Glomerular visceral epithelial cell (primary cell): ENCODE results near the gene RENBP.
A peak's percentile ranks its signal among the peaks of the same experiment; 100 is the strongest.

Experiments
- DNase-seq: peaks from one replicate; pipeline ENCODE4 v3.0.0-alpha.2; 2016; ENCODE audit errors: extremely low spot score

Gene RENBP

DNA sequence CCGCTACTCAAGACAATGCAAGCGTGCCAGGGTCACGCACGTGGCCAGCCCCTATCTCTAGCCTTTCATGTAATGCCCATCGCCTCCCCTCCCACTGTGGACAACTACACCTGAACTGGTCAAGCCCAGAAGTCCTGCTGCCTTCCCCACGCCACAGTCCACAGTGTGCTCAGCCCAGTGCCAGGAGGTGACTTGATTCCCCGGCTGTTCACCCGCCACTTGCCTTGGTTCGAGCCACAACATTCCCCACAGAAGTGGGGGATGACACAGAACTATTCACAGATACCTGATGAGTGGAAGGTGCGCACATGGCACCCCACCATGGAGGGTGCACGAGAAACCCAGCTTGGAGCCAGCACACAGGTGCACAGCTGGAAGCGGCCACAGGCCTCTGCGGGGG, 25.2 kb downstream of the RENBP start:
- no peak for DNase-seq

DNA sequence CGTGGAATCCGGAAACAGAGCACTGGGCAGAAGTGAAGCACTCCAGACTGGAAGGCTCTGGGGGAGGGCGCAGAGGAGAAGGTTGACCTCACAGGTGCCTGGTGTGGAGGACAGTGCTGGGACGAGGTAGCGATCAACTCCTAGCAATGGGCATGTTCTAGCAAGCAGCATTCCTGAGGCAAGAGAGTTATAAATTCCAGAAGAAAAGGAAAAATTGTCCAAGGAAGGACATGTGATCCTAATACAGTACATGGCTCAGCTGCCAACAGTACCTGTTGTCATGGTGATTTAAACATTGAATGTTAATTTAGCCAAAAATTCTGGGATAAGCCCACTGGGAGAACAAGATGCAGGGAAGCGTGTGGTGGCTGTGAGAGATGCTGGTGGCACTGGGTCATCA, 26.6 kb downstream of the RENBP start:
- no peak for DNase-seq

DNA sequence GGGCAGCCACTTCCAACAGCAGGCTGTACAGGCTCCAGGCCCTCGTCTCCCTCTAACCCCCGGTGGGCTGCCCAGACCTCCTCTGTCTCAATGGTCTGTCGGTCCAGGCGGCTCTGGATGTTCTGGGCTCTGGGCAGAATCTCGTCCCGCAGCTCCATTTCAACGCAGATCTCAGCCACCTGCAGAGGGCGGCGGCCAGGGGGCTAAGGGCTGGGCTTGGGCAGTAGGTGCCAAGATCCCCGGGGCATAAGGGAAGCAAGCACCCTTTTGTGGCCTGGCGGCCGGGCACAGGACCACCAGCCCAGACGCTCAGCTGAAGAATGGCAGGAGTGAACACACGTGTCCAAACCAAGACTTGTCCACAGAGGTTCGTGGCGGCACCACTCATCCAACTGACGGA, 30.7 kb downstream of the RENBP start:
- no peak for DNase-seq

DNA sequence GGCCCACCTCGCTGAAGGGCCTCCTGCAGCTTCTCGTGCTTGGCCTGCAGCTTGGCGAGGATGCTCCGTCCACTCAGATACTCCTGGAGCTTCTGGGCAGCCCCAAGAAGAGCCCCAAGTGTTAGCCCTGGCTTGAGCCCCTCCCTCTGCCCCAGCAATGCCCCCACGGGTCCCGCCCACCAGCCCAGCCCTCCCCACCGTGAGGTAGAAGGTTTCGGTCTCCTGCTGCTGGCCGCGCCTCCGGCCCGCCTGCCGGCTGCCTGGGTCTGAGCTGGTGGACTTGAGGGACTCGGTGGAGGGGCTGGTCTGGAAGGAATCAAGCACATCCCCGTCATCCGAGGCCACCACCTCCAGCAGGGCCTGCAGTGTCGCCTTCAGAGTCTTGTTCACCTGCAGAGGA, 31.2 kb downstream of the RENBP start:
- no peak for DNase-seq

DNA sequence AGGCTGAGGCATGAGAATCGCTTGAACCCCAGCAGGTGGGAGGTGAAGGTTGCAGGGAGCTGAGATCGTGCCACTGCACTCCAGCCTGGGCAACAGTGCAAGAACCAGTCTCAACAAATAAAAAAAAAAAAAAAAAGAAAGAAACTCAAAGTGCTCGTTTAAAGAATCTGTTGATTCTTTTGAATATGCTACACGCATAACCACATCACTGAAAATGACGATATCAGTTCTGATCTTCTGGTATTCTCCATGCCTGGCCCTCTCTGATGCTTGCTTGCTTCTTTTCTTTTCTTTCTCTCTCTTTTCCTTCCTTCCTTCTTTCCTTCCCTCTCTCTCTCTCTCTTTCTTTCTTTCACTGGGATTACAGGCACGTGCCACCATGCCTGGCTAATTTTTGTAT, 32.6 kb downstream of the RENBP start:
- DNase-seq: no peak

DNA sequence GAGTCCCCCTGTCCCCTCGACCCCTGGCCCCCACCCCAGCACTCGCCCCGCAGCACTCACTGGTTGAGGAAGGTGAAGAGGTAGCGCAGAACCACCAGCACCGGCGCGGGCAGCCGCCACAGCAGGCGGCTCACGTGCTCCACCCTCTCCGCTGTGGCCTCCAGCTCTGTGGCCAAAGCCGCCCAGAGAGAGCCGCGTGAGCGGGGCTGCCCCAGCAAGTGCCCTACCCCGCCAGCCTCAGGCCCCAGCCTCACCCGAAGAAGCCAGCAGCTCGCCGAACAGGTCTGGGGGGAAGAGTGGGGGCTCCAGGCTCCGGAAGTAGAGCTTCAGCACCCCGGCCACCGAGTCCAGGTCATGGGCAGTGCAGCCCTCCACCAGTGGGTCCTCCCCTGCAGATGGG, 34.0 kb downstream of the RENBP start:
- no peak for DNase-seq

DNA sequence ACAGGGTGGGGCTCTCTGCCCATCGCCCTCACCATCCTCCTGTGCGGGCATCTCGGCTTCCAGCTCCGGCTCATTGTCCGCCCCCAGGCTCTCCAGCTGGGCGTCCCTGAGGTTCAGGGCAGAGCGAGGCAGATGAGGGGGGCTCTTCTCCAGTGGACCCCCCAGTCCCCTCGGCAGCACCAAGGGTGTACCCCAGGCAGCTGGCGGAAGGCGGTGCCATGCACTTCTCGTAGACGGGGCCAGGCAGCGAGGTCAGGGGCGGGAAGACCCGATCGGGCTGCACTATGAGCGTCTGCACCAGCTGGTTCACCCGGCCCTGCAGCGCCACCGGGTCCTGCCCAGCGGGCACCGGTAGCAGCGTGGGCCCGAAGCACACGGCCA, 34.5 kb downstream of the RENBP start:
- DNase-seq: no peak

DNA sequence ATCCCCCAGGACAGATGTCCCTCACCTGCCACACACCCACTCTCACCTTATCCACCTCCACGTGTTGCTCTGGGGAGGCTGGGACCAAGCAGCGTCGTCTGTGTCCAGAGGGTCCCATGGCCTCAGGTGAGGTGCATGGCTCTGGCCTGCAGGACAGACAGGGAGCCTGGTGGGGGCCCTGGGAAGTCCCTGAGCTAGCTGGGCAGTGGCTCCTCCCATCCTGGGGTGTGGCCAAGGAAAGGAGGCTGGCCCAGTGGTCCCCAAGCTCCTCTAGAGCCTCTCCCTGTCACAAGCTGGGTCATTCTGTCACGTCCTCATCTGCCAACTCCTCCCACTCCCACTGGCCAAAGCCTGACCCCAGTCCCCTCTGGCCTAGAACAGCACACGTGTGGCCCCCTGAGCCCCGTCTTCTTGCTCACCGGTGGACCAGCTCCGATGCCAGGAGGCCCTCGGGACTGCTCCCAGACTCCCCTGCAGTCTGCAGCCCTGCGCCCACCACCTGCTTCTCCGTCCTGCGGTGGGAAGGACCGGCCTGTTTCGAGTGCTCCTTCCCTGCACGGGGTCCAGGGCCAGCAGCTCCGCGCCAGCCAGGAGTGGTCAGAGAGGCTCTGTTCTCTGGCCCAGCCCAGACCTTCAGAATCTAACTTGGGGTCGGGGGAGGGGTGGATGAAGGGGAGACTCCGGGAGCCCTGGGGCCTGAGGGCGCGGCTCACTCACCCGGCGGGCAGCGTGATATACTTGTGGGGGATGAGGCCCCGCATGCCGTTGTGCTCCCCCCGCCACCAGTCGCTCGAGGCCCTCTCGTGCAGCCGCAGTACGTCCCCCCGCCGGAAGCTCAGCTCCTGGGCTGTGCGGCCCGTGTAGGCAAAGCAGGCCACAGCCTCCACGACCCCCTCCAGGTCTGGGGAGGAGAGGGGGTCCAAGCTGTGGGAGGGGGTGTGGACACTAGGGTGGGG, 35.1 kb downstream of the RENBP start:
- DNase-seq: peak; percentile 10

DNA sequence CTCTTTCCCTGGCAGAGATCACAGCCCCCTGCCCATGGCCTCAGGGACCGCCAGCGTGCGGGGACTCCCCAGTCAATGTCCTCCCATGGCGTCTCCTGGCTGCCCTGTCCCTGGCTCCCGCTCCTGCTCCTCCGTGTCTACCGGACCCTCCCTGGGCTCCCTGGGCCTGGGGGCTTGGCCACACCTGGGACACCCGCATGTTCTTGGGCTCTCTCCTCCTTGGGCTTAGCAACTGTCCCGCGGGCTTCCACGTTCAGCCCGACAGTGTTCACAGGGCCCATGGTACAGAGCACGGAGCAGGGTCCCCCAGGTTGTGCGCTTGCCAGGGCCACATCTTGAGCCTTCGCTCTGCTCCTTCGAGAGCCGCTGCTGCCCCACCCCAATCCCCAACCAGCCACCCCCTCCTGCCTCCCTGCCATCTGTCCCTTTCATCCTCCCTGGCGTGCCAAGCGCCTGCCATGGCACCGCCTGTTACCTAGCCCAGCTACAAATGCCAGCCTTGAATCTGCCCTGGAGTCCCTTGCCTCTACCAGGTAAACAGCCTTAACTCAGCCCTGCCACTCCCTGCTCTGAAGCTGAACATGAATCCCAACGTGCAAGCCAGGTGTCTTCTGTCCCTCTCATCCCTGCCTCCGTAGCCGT, 36.1 kb downstream of the RENBP start:
- DNase-seq: no peak

DNA sequence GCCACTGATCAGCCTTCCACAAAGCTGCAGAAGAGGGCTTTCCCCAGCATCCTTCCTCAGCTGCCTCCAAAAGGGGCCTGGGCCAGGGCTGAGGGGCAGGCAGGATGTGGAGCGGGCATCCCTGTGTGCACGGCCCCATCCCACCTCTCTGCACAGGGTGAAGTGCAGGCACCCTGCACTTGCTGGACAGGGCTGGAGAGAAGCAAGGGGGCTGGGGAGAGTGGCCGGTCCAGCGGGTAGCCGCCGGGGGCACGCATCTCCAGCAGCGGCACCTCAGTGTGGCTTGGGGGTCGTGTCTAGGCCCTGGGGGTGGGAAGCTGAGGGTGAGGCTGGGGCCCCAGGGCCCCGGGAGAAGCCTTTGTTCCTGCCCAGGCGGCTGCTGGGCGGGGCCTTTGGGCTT, 37.0 kb downstream of the RENBP start:
- DNase-seq: no peak

DNA sequence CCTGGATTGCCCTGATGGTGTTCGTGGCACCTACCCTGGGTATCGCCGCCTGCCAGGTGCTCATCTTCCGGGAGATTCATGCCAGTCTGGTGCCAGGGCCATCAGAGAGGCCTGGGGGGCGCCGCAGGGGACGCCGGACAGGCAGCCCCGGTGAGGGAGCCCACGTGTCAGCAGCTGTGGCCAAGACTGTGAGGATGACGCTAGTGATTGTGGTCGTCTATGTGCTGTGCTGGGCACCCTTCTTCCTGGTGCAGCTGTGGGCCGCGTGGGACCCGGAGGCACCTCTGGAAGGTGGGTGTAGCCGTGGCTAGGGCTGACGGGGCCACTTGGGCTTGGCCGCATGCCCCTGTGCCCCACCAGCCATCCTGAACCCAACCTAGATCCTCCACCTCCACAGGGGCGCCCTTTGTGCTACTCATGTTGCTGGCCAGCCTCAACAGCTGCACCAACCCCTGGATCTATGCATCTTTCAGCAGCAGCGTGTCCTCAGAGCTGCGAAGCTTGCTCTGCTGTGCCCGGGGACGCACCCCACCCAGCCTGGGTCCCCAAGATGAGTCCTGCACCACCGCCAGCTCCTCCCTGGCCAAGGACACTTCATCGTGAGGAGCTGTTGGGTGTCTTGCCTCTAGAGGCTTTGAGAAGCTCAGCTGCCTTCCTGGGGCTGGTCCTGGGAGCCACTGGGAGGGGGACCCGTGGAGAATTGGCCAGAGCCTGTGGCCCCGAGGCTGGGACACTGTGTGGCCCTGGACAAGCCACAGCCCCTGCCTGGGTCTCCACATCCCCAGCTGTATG, 38.1 kb downstream of the RENBP start:
- no peak for DNase-seq

DNA sequence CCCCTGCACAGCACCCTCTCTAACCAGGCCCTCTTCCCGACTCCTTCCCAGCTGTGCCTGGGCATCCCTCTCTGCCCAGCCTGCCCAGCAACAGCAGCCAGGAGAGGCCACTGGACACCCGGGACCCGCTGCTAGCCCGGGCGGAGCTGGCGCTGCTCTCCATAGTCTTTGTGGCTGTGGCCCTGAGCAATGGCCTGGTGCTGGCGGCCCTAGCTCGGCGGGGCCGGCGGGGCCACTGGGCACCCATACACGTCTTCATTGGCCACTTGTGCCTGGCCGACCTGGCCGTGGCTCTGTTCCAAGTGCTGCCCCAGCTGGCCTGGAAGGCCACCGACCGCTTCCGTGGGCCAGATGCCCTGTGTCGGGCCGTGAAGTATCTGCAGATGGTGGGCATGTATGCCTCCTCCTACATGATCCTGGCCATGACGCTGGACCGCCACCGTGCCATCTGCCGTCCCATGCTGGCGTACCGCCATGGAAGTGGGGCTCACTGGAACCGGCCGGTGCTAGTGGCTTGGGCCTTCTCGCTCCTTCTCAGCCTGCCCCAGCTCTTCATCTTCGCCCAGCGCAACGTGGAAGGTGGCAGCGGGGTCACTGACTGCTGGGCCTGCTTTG, 38.9 kb downstream of the RENBP start:
- no peak for DNase-seq

DNA sequence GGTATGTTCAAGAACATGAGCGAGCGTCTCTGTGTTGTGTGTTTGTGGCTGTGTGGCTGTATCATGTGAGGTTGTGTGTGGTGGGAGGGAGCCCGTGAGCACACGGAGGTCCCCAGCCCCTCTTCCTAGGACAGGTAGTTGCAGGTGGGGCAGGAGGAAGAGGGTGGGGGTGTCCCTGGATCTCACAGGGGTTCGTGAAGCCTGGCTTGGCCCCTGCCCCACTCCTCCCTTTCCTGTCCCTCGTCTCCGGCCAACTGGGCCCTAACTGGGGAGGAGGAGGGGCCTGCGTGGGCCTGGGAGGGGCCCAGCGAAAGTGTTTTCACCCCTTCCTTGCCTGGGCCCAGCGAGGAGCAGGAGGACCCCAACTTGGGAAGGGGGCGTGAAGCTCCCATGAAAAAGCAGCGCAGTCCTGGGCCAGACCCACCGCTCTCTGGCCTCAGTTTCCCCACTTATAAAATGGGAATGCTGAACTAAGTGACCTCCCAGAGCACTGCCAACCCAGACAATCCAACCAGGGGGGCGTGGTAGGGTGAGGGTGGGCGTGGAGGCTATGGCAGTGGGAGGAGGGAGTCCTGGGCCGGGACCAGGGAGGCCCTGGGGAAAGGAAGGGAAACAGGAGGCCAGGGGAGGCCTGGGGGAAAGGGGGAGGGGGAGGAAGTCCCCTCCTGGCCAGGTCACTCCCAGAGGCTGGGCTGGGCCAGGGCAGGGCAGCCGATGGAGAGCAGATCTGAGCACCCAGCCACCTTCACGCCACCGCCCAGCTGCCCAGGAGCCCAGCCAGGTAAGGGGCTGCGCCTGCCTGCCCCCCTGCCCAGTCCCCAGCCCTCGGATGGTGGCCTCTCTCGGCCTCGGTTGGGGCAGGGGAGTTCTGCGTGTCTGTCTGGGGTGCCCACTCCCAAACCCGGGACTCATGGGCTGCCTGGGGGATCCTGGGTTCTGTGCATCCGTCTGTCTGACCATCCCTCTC, 40.2 kb downstream of the RENBP start, which contains the start of gene AVPR2:
Gene AVPR2, plus strand, starts transcription at position 683 of the 967 bp plus-strand sequence. CDS start 473 bp downstream, outside the sequence.
- DNase-seq: no peak

DNA sequence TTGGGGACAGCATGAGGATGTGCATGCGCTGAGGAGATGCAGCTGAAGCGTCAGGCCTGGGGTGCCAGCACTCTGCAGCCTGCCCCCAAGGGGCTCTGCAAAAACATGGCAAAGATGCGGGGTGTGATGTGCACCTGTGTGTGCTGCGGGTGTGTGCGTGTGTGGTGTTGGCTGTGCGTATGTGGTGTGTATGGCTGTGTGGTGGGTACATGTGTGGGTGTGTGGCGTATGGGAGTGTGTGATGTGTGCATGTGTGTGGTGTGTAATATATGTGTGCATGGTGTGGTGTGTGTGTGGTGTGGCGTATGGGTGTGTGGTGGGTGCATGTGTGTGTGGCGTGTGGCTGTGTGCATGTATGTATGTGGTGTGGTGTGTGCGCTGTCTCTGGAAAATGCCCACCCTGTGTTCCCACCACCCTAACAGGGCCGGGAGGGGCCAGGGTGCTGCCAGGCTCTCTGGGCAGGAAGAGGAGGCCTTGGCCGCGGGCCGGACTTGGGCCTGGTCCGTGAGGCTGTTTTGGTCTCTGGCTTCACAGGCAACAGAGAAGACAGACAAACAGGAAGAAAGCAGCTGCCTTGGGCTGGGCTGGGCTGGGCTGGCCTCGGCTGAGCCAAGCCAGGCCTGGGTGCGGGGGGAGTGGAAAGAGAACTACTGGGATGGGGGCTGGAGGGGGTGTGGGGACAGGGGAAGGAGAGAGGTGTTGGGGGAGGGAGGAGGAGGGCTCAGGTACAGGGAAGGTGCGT, 41.0 kb downstream of the RENBP start:
- no peak for DNase-seq

DNA sequence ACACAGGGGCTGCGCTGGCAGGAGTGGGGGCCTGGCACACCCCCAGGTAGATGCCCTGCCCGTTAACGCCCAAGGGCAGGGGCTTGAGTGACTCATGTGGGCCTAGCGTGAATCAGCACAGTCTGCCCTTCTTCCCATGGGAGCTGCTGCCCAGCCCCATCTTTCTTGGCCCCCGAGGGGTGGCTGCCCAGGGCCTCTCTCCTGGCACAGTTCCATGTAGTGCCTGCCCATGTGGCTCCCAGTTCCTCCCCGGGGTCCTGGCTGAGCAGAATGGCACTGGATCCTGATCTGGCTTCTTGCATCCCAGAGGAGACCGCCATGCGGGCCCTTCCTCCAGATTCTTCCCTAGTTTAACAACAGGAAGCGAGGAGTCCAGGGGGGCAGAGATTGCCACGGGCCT, 42.1 kb downstream of the RENBP start:
- no peak for DNase-seq

DNA sequence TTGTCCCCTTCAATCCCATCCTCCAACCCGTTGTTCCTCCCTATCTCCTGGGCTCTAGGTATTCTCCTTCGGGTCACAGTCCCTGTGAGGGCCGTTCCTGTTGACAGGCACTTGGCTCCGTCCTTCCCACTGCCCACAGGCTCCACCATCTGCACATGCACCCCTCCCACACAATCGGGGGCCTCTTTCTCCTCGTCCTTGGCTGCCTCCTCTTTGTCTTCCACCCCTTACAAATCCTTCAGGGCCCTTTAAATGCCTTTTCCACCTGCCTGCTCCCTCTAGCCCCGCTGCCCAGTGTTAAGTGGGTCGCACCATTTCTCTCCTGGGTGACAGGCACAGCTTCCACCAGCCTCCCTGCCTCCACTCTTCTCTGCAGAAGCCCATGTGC, 42.7 kb downstream of the RENBP start:
- DNase-seq: no peak

DNA sequence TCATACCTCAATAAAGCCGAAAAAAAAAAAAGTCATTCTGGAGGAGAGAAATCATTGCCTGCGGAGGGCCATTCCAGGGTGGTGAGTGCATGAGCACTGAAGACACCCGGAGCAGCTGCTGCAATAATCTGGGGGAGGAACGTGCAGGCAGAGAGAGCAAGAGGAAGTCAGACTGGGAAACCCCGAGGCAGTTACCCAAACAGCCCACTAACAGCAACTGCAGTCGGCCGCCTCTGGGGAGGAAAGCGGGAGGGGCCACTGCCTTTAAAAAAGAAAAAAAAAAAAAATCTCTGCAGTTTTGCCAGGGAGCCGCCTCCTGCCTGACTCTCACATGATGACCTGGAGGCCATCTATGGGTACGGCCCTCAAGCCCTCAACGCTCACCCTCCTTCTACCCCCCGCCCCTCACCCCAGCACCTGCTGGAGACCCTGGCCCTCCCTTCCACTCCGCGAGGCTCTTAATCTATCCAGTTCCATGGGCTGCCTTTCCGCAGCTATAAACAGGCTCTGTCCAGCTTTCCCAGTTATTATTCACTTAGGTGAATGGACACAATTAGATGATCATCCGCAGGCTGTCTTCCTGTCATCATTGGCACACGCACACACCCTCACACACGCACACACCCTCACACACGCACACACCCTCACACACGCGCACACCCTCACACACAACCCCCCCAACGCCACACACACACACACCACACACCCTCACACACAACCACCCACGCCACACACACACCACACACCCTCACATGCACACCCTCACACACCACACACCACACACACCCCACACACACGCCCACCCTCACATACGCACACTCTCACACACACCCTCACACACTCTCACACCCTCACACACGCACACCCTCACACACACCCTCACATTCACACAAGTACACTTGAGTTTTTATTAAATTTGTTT, 43.4 kb downstream of the RENBP start:
- DNase-seq: peak; percentile 79

DNA sequence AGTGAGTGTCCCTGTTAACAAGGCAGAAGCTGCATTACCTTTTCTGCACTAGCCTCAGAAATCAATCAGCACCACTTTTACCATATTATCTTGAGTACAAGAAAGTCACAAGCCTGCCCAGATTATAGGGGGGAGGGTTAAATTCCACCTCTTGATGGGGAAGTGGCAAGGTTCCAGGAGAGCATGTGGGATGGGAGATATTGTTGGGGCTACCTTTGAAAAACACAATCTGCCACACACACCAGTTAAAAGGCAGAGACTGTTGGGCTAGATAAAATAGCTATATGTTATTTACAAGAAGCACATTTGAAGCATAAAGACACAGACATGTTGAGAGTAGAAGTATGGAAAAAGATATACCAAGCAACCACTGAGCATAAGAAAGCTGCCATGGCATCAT, 46.5 kb downstream of the RENBP start:
- DNase-seq: no peak

DNA sequence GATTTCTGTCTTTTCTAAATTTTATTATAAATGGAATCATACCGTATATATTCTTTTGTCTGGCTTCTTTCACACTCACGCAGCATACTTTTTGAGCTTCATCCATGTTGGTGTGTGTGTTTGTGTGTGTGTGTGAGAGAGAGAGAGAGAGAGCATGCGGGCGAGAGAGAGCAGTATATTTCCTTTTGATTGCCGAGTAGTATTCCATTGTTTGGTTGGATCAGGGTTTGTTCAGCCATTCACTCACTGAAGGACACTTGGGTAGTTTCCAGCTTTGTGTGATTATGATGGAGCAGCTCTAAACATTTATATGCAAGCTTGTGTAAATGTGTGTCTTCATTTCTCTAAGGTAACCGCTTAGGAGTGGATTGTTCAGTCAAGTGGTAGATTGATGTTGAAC, 55.3 kb downstream of the RENBP start:
- DNase-seq: no peak
